K562 (cell line): Measurements from ENCODE around the gene RCN2. TPM values are rescaled to one million over a fixed set of nuclear protein-coding genes. Genes with fewer than 3 reads are reported as not detected.

Source experiments
- REST ChIP-seq, 2 experiments: fragments of 450-650 bp; formaldehyde crosslinking in 1 of 2; IDR thresholded peaks; 2 replicates each; pipeline versions ENCODE4 v1.4.0 to v1.6.1; 2014 to 2020; ENCODE audit warnings: mild to moderate bottlenecking in 2 of 2, borderline replicate concordance in 1 of 2, low read depth in 1 of 2
- polyA plus RNA-seq, 8 experiments: library from polyadenylated mRNA; depleted of rRNA in 4 of 8; stranded (reverse) in 5 of 8; unstranded in 3 of 8; fragments of >200 nt; fragmentation: Nextera tagmentation in 2 of 8; fragmentation: Illumina TruSeq in 1 of 8; extraction: Ambion mirVana in 2 of 8; extraction: Trizol in 1 of 8; gene quantifications; 2 replicates each; pipeline versions ENCODE4 v1.2.1 to v1.2.3, GENCODE V29; 2011 to 2014; ENCODE audit warnings: inconsistent platforms in 1 of 8, missing spikeins in 1 of 8
- total RNA-seq, 7 experiments: library from RNA; depleted of rRNA in 6 of 7; stranded (reverse); fragments of >200 nt in 6 of 7; fragmentation: Illumina TruSeq in 2 of 7; extraction: Trizol in 2 of 7; gene quantifications; 2 replicates each; pipeline versions ENCODE4 v1.2.1 to v1.2.3, GENCODE V29; 2011 to 2021; ENCODE audit warnings: low replicate concordance in 1 of 7

RCN2 gene
- total and polyA plus RNA-seq, 9 of the 15 experiments (the other 6 are each of a cell fraction or from before 2014, with no cell fraction given): 20.9 to 63.6 (median 52.8) TPM

GRCh38 chr15:76991741-76992645, 60.4 kb downstream of the RCN2 start (continued):
- TF ChIP-seq REST (IDR thresholded peaks at IDR 0.05; ENCODE audit: borderline replicate concordance) (peak; percentile 25; the same call in 1 of the 2 replicates), REST (CRISPR knock-in tag; IDR thresholded peaks at IDR 0.05; ENCODE audit: low read depth) (no peak)
